Mesenchymal stem cell (in vitro differentiated cells and primary cell): ENCODE measurements around the gene SRSF11.

Experiments
- DNase-seq: peaks from one replicate; pipeline ENCODE4 v3.0.0-alpha.2; 2013
- H2AFZ ChIP-seq: one replicate; pipeline ENCODE4 v1.6.1; 2013; ENCODE audit warnings: low read depth, mild to moderate bottlenecking, control low read depth, inconsistent platforms, low read length, moderate library complexity
- H2AK5ac ChIP-seq: 2 replicates; pipeline ENCODE4 v1.6.1; 2013; ENCODE audit warnings: low read length, moderate library complexity, mild to moderate bottlenecking, inconsistent platforms; ENCODE audit not compliant: severe bottlenecking
- H2BK120ac ChIP-seq: one replicate; pipeline ENCODE4 v1.6.1; 2013; ENCODE audit warnings: low read depth, mild to moderate bottlenecking, inconsistent platforms, low read length, moderate library complexity
- H2BK12ac ChIP-seq, 2 experiments: one replicate each; pipeline ENCODE4 v1.6.1; 2013; ENCODE audit warnings: inconsistent platforms in 2 of 2, low read length in 2 of 2, mild to moderate bottlenecking in 2 of 2, moderate library complexity in 2 of 2, control low read depth in 1 of 2
- H2BK15ac ChIP-seq: one replicate; pipeline ENCODE4 v1.6.1; 2013; ENCODE audit warnings: mild to moderate bottlenecking, low read depth, inconsistent platforms; ENCODE audit not compliant: poor library complexity, severe bottlenecking
- H2BK5ac ChIP-seq: 2 replicates; pipeline ENCODE4 v1.6.1; 2013; ENCODE audit warnings: low read depth, mild to moderate bottlenecking, low read length, control low read depth, inconsistent platforms; ENCODE audit not compliant: poor library complexity, severe bottlenecking
- H3K14ac ChIP-seq, 2 experiments: one replicate each; pipeline ENCODE4 v1.6.1; 2013; ENCODE audit warnings: inconsistent platforms in 2 of 2, low read length in 2 of 2, control low read depth in 1 of 2, mild to moderate bottlenecking in 1 of 2, moderate library complexity in 1 of 2
- H3K18ac ChIP-seq, 2 experiments: one replicate each; pipeline ENCODE4 v1.6.1; 2013; ENCODE audit warnings: inconsistent platforms in 2 of 2, low read length in 2 of 2, control low read depth in 1 of 2, low read depth in 1 of 2, mild to moderate bottlenecking in 1 of 2
- H3K23ac ChIP-seq, 2 experiments: one replicate each; pipeline ENCODE4 v1.6.1; 2013; ENCODE audit warnings: inconsistent platforms in 2 of 2, low read length in 2 of 2, mild to moderate bottlenecking in 2 of 2, moderate library complexity in 2 of 2, control low read depth in 1 of 2
- H3K27ac ChIP-seq: 2 replicates; pipeline ENCODE4 v1.5.1; 2013; ENCODE audit warnings: mild to moderate bottlenecking, moderate library complexity, low read length, control low read depth, inconsistent platforms; ENCODE audit not compliant: poor library complexity, severe bottlenecking
- H3K27me3 ChIP-seq, 2 experiments: 2 replicates each; pipeline versions ENCODE4 v1.6.1 to v1.7.0; 2013; ENCODE audit warnings: low read length in 2 of 2, mild to moderate bottlenecking in 2 of 2, moderate library complexity in 2 of 2, control low read depth in 1 of 2, inconsistent platforms in 1 of 2; ENCODE audit not compliant: control insufficient read depth in 1 of 2, insufficient read depth in 1 of 2
- H3K36me3 ChIP-seq, 2 experiments: 2 replicates each; pipeline versions ENCODE4 v1.6.1 to v1.7.0; 2013; ENCODE audit warnings: low read length in 2 of 2, control low read depth in 1 of 2, inconsistent platforms in 1 of 2, low read depth in 1 of 2, mild to moderate bottlenecking in 1 of 2; ENCODE audit not compliant: insufficient read depth in 2 of 2, control insufficient read depth in 1 of 2
- H3K4ac ChIP-seq, 2 experiments: one replicate each; pipeline ENCODE4 v1.6.1; 2013; ENCODE audit warnings: inconsistent platforms in 2 of 2, low read length in 2 of 2, mild to moderate bottlenecking in 2 of 2, moderate library complexity in 2 of 2, control low read depth in 1 of 2, low read depth in 1 of 2
- H3K4me1 ChIP-seq: 2 replicates; pipeline ENCODE4 v1.6.1; 2013; ENCODE audit warnings: low read depth, low read length, control low read depth; ENCODE audit not compliant: control insufficient read depth, insufficient read depth
- H3K4me2 ChIP-seq: 2 replicates; pipeline ENCODE4 v1.6.1; 2013; ENCODE audit warnings: low read length, mild to moderate bottlenecking, inconsistent platforms; ENCODE audit not compliant: poor library complexity, severe bottlenecking
- H3K4me3 ChIP-seq, 2 experiments: 2 replicates each; pipeline versions ENCODE4 v1.5.1 to v1.7.0; 2013; ENCODE audit warnings: low read length in 2 of 2, mild to moderate bottlenecking in 2 of 2, control low read depth in 1 of 2, low read depth in 1 of 2; ENCODE audit not compliant: insufficient read depth in 1 of 2
- H3K79me1 ChIP-seq: replicated peaks from 2 replicates; pipeline ENCODE4 v1.6.1; 2013; ENCODE audit warnings: mild to moderate bottlenecking, control low read depth, low read length, inconsistent platforms; ENCODE audit not compliant: poor library complexity, severe bottlenecking
- H3K9ac ChIP-seq: 2 replicates; pipeline ENCODE4 v1.7.0; 2013; ENCODE audit warnings: mild to moderate bottlenecking, low read length, moderate library complexity
- H3K9me3 ChIP-seq: 2 replicates; pipeline ENCODE4 v1.7.0; 2013; ENCODE audit warnings: mild to moderate bottlenecking, low read length; ENCODE audit not compliant: control insufficient read depth
- H4K8ac ChIP-seq: one replicate; pipeline ENCODE4 v1.6.1; 2013; ENCODE audit warnings: inconsistent platforms, mild to moderate bottlenecking, low read length, moderate library complexity
- H4K91ac ChIP-seq: one replicate; pipeline ENCODE4 v1.6.1; 2013; ENCODE audit warnings: mild to moderate bottlenecking, low read length, inconsistent platforms
- WGBS: methylation state at CpG from one replicate; pipeline ENCODE4 v1.1.7; 2013; ENCODE audit warnings: mixed read lengths; 5-methylcytosine and 5-hydroxymethylcytosine counted together

The SRSF11 gene

DNA sequence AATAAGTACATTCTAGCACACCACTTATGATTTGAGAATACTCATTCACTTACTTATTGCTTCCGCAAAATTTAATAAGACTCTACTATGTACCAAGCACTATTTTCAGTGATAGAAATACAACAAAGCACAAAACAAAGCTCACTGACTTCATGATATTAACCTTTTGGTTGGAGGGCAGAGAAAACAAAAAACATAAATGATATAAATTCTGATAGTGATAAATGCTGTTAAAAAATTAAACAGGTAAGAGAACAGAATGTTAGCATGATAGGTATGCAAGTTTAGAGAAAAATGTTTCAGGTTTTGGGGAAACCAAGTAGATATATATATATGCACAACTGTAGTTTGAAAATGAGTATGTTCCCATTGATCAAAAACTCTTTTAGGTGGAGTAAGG lies 17.0 kb upstream of the SRSF11 start:
- Histone ChIP-seq H4K8ac (no peak overlapping the region), H3K27ac (no peak overlapping the region), H2AK5ac (no peak overlapping the region), H2BK120ac (no peak overlapping the region), H3K18ac (no peak overlapping the region), H3K4me2 (no peak overlapping the region), H4K91ac (no peak overlapping the region), H2AFZ (no peak overlapping the region), H2BK15ac (no peak overlapping the region), H3K23ac (no peak overlapping the region), H2BK5ac (no peak overlapping the region), H3K4me1 (peaks cover 6% of the 10 kb centered on the region), H3K79me1 (peaks cover 7% of the 10 kb centered on the region), H3K27me3 (no peaks in the 10 kb centered on the region), H3K9me3 (no peaks in the 10 kb centered on the region), H3K4me3 (peak overlapping the region in 1 of 2 experiments; percentile 99), H3K4ac (no peak overlapping the region), H3K36me3 (peaks cover 7 to 16% of the 10 kb centered on the region in 2 experiments), H3K9ac (peak overlapping the region; percentile 99), H2BK12ac (no peak overlapping the region), H3K14ac (no peak overlapping the region)
- DNase-seq = no peak
- WGBS = no CpG with 5 or more reads among the region's 1 CpG

DNA sequence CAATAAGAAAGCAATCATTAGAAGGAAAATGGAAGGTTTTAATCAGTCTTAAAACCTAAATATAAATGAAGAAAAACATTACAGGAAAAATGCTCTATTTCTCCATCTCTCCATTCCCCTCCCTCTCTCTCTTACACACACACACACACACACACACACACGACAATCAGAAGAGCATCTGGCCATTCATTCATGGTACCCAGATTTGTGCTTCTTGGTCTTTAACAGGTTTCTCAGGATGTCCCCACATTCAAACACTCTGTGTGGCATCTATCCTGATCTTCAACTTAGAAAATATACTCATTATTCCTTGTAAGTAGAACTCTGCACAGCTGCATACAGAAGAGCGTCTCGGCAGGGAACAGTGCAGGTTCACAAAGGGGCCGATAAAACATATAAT lies 16.6 kb upstream of the SRSF11 start:
- Histone ChIP-seq H2AFZ (no peak overlapping the region), H2AK5ac (no peak overlapping the region), H4K91ac (no peak overlapping the region), H3K23ac (no peak overlapping the region), H3K4me1 (peaks cover 6% of the 10 kb centered on the region), H3K27me3 (no peaks in the 10 kb centered on the region), H2BK5ac (no peak overlapping the region), H3K9ac (peak overlapping the region; percentile 99), H2BK15ac (no peak overlapping the region), H3K4me2 (peak overlapping the region; percentile 75), H4K8ac (no peak overlapping the region), H3K27ac (no peak overlapping the region), H3K9me3 (no peaks in the 10 kb centered on the region), H2BK120ac (no peak overlapping the region), H3K4ac (no peak overlapping the region), H3K4me3 (peak overlapping the region in 1 of 2 experiments; percentile 99), H3K18ac (no peak overlapping the region), H3K79me1 (peaks cover 6% of the 10 kb centered on the region), H2BK12ac (no peak overlapping the region), H3K14ac (no peak overlapping the region), H3K36me3 (peaks cover 7 to 18% of the 10 kb centered on the region in 2 experiments)
- 11% methylated on average over 4 of the region's 4 CpGs for WGBS
- DNase-seq = peak; percentile 50

DNA sequence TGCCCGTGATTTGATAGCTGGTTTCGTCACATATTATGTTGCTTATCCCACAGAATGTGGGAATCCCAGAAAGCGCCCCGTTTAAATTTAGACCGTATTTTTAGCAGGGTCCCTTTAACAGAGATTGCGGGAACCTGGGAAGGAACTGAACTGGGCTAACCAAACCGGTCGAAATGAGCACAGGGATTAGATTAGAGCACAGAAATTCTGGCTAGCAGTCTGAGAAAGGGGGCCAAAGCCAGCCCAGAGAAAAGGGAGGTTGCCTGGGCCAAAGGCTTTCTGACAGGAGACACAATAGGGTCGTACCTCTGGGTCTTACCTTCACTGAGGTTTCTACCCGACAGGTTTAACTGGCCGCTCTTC lies 16.1 kb upstream of the SRSF11 start:
- Histone ChIP-seq H3K4me1 (peaks cover 6% of the 10 kb centered on the region), H3K4ac (no peak overlapping the region), H3K79me1 (peaks cover 5% of the 10 kb centered on the region), H2BK120ac (no peak overlapping the region), H2BK12ac (no peak overlapping the region), H2AFZ (peak overlapping the region; percentile 43), H3K9me3 (no peaks in the 10 kb centered on the region), H3K27ac (peak overlapping the region; percentile 34), H3K18ac (peak overlapping the region; percentile 67 to 81), H4K91ac (no peak overlapping the region), H3K14ac (no peak overlapping the region), H3K36me3 (peaks cover 8 to 19% of the 10 kb centered on the region in 2 experiments), H2BK5ac (no peak overlapping the region), H3K9ac (peak overlapping the region; percentile 99), H3K4me3 (peak overlapping the region; percentile 87 to 99), H2BK15ac (no peak overlapping the region), H2AK5ac (no peak overlapping the region), H4K8ac (peak overlapping the region; percentile 78), H3K27me3 (no peaks in the 10 kb centered on the region), H3K23ac (no peak overlapping the region), H3K4me2 (peak overlapping the region; percentile 75)
- no peak for DNase-seq
- 1% methylated on average over 11 of the region's 11 CpGs for WGBS

- H3K4me1 ChIP-seq = peaks cover 9% of the 10 kb centered on the region
- DNase-seq = peak; percentile 97
- H3K4ac ChIP-seq = peak within 1 kb of the TSS; percentile 2 to 60
Observed at GRCh38 chr1:70205434-70206118, 15.6 kb upstream of the SRSF11 start, which contains the start of gene LRRC40. TSS of gene LRRC40 (minus strand) at chr1:70205579. CDS start at chr1:70205540, 39 bp downstream.

More at GRCh38 chr1:70205434-70206118, 15.6 kb upstream of the SRSF11 start, which contains the start of gene LRRC40:
- H4K91ac ChIP-seq = peak within 1 kb of the TSS; percentile 53
- H3K79me1 ChIP-seq = peaks cover 2% of the 10 kb centered on the region
- no peak within 1 kb of the TSS for H2BK120ac ChIP-seq
- peak within 1 kb of the TSS; percentile 87 to 99 for H3K4me3 ChIP-seq
- WGBS = under 1% methylated on average over 41 of the region's 47 CpGs
- H2BK5ac ChIP-seq = peak within 1 kb of the TSS; percentile 63
- H3K4me2 ChIP-seq = peak within 1 kb of the TSS; percentile 75
- H3K14ac ChIP-seq = no peak within 1 kb of the TSS
- H3K9ac ChIP-seq = peak within 1 kb of the TSS; percentile 99
- no peaks in the 10 kb centered on the region for H3K27me3 ChIP-seq
- H2AFZ ChIP-seq = peak within 1 kb of the TSS; percentile 43
- no peak within 1 kb of the TSS for H2BK15ac ChIP-seq
- no peaks in the 10 kb centered on the region for H3K9me3 ChIP-seq
- peak within 1 kb of the TSS; percentile 81 to 90 for H3K18ac ChIP-seq
- H4K8ac ChIP-seq = peak within 1 kb of the TSS; percentile 95
- H3K23ac ChIP-seq = no peak within 1 kb of the TSS
- H3K36me3 ChIP-seq = peaks cover 10 to 22% of the 10 kb centered on the region in 2 experiments
- peak within 1 kb of the TSS; percentile 82 for H3K27ac ChIP-seq
- no peak within 1 kb of the TSS for H2AK5ac ChIP-seq
- no peak within 1 kb of the TSS for H2BK12ac ChIP-seq
